GM19372 (cell line): ENCODE measurements around the gene DBP.

Experiments used
- ATAC-seq: cut with Tn5 transposase; IDR thresholded peaks from one replicate; pipeline ENCODE4 v1.9.1; 2021; ENCODE audit warnings: mild to moderate bottlenecking, low read depth, moderate library complexity; ENCODE audit not compliant: unreplicated experiment

DBP gene

GRCh38 chr19:48628486-48629296 lies 8.5 kb downstream of the DBP start:
- ATAC-seq, result no peak

- no peak for ATAC-seq
Measured at GRCh38 chr19:48627865-48628314, 9.3 kb downstream of the DBP start.

DNA sequence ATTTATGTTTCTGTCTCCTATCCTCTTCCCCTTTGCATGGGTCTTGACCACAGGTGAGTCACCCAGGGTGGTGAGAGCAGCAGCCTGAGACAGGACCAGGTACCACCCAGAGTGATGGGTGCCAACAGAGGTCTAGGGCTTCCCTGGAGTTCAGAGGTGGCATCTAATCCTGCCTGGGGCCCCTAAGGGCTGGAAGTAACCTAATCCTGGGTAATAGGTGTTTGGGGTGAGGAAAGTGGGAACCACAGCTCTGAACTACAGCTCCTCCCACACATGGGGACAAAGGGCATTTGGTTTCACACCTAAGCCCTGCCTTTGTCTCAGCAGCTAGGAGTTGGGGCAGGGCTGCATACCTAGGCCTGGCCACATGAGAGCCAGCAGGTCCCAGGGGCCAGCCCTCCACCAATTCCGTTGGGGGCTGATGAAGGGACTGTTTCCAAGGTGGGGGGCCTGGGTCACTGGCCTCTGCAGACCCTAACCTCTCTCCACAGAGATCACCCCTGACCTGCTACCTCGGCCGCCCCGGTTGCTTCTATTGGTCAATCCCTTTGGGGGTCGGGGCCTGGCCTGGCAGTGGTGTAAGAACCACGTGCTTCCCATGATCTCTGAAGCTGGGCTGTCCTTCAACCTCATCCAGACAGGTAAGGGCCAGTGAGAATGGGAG lies 9.8 kb downstream of the DBP start:
- no peak for ATAC-seq

GRCh38 chr19:48625891-48626327 lies 11.3 kb downstream of the DBP start:
- no peak for ATAC-seq

DNA sequence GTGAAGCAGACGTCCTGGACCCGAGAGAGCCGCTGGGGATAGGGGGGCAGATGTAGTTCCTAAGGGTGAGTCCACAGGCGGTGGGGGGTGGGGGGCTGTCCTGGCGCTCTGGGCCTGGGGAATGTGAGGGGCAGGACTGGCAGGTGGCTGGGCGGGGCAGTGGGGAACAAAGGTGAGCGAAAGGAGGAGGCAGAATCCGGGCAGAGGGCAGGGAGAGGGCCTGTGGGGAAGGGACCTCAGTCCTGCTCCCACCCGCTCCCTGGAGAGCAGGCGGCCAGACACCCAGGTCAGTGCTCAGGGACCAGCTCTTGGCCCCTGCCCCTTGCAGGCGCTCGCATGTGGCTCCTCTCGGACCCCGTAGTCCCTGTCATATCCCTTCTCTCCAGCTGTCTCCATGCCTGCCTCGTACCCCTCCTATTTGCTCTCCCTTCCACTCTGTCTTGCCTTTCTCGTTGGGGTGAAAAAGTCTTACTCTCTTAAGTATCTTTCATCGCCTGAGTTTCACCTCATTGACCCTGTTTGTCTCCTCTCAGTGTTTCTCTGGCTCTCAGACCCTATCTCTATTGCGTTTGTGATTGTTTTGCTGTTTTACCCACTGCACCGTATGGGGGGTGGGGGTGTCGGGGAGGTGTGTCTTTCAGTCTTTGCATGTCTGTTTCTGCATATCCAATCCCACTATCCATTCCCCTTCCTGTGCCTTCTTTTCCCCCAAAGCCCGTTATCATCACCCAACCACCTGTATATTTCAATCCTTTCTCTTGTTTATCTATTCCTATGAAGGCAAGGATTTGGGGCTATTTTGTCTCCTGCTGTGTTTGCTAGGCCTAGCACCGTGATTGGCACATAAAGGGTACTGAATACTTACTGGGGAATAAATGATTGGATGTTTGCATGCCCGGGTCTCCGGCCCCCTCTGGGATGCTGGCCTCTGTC lies 12.1 kb downstream of the DBP start:
- no peak for ATAC-seq

DNA sequence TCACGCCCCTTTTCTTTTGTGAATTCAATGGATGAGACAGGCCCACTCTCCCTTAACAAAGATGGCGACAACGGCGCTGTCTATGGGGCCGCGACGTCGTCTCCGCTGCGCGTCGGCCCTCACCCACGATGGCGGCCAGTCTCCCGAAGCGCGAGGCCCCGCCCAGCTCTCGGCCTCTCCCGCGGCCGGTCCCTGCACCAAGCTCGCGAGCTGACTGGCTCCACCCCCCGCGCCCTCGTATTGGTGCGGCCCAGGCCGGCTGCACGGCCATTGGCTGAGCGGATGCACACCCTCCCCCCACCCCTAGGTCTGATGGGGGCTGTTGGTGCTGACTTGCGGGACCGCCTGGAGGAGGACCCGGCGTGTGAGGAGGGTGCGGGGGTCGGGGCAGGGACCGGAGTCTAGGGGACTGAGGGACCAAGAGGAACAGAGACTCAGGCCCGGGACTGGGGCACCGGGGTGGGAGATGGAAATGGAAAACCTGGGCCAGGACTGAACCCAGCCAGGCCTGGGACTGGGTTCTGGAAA lies 13.0 kb downstream of the DBP start:
- ATAC-seq, result peak; percentile 55

GRCh38 chr19:48623556-48624066 lies 13.6 kb downstream of the DBP start:
- no peak for ATAC-seq

DNA sequence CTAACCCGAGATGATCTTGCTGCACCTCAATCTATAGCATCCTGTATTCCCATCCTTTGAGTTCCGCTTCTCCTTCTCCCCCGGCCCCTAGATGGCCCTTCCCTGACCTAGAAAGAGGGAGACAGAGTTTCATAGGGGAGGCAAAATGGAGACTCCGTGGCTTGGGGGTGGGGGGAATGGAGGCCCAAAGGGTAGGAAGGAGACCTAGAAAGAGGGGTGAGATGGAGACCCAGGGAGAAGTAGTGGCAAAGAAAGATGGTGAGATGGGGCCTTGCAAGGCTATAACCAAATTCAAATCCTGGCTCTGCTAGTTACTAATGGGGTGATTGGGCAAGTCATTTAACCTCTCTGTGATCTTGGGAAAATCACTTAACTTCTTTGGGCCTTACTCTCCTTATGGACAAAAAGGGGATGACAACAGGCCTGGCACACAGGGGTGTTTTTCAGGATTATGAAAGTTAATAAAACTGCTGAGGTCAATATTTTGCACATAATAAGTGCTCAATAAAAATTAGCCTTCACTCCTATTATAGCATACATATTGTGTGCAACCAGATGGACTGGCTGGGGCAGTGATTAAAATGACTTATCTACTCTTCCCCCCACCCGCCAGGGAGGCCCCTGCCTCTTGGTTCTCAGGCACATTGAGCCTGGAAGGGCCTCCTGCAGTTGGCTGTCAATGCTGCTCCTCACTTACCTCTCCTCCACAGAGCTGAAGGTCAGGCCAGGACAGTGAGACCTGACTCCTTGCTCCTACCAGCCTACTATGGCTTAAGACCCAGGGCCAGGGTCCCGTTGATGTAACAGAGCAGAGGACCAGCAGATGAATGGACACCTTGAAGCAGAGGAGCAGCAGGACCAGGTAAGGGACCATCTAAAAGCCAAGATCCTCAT lies 17.2 kb downstream of the DBP start:
- ATAC-seq, result no peak

DNA sequence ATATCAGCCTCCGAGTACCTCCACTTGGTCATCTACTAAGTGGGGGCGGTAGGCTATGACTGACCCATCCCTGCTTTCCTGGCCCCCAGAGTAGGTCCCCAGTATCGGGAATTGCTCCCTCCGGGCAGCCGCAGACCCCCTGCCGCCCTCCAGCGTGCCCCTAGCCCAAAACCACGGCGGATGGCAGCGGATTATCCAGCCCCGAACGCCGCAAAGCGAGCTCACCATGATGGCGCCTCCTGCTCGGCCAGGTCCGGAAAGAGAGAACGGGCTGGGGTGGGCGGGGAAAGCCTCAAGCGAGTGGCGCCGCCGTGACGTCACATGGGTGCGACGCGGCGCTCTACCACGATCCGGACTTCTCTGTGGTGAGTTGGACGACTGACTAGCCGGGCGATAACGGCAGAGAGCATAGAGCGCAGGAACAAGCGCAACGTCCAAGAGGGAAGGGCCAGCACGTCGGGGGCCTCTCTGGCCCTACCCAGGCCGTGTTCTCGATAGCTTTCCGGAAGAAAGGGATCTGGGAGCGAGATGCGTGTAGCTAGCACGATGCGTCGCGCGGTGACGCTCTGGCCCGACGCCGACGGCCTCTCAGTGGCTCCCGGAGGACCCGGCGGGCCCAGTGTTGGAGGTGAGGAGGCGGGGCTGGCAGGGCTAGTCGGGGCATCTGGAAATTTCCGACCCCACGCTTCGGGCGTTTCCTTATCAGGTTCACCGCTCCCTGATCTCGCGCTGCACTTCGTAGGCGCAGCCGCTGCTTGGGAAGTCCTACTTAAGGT lies 18.1 kb downstream of the DBP start, which contains the start of the genes RPL18 and SPHK2:
RPL18 (minus strand) TSS at position 263 of the 776 bp plus-strand sequence; CDS start at position 228, 35 bp downstream.
SPHK2 (plus strand) TSS at position 591 of the 776 bp plus-strand sequence. CDS start 1,009 bp downstream, outside the sequence.
- ATAC-seq, result peak; percentile 90

GRCh38 chr19:48618278-48618915 lies 18.8 kb downstream of the DBP start:
- no peak for ATAC-seq

DNA sequence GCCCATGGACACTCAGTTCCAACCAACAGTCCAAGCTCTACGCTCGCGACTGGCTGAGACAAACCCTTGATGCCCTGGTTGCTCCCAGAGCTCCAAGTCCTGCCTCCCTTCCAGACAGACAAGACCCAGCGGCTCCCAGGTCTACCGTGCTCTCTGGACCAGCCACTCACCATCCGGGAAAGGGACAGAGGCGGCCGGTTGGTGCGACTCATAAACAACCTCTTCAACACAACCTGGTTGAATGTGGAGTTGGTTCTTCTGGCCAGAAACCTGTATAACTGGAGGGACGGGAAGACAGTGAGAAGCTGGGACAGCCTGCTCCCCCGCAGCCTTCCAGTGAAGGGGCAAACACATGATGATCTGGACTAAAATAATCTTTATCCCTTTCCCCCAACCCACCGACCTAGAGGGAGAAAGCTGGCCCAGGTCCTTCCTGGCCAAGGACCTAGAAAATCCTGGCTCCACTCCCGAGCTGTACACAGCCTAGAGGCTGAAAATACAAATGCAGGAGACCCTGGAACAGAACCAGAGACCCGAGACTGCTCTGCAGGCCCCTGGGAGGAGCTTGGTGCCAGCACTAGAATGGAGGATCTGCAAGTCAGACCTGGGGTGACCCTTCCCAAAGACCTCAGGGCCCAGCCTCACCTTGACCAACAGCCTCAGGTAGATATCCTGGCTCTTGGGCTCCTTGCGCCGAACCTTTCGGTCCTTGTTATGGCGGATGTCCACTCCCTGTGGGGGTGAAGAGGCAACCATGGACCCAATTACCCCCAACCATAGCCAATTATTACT lies 19.8 kb downstream of the DBP start:
- no peak for ATAC-seq

- ATAC-seq, result no peak
Measured at GRCh38 chr19:48616491-48617056, 20.6 kb downstream of the DBP start.

DNA sequence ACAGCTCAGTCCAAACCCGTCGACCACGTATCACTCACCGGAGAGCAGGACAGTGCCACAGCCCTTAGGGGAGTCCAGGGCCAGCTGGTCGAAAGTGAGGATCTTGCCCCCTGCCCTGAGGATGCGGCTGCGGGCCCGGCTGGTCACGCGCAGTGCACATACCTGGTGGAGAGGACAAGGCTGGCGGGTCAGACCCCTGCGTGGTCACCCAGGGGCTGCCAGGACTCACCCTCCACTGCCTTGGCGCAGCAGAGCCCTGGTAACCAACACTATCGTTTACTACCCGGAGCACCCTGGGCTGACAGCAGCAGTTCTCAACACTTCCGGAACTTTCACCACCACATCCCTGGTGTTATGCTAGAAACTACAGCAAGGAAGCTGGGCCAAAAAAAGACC lies 21.1 kb downstream of the DBP start:
- ATAC-seq, result no peak

DNA sequence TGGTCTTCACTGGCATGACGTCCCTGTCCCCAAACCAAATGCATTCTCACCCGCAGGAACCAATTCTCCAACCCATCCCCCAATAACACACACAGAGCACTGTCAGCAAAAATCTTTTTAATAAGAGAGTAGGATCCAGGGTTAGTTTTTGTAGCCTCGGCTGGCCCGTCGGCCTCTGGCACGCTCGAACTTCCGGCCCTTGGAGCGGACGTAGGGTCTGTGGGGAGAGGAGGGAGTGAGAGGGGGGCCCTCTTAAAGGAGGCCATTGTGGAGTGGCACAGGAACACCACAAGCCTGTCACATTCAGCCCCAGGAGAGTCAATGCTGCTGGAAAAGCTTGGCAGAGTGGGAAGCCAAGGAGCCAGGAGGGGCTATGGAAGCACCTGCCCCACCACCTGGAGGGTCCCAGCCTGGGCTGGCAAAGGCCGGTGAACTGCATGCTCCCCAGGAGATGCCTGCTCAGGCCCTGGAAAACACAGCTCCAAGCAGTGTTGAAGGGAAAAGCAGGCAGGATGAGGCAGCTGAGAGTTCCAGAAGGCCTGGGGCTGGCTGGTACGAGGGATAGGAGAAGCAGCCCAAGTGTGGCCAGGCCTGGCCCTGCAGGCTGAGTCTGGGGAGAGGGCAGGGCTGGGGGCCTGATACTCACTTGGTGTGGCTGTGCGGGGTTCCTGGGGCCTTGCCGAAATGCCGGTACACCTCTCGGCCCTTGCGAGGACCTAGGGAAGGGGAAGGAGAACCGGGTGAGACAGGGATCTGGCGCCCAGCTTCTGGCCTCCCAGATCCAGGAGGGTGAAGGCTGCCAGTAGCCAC lies 21.7 kb downstream of the DBP start:
- no peak for ATAC-seq

DNA sequence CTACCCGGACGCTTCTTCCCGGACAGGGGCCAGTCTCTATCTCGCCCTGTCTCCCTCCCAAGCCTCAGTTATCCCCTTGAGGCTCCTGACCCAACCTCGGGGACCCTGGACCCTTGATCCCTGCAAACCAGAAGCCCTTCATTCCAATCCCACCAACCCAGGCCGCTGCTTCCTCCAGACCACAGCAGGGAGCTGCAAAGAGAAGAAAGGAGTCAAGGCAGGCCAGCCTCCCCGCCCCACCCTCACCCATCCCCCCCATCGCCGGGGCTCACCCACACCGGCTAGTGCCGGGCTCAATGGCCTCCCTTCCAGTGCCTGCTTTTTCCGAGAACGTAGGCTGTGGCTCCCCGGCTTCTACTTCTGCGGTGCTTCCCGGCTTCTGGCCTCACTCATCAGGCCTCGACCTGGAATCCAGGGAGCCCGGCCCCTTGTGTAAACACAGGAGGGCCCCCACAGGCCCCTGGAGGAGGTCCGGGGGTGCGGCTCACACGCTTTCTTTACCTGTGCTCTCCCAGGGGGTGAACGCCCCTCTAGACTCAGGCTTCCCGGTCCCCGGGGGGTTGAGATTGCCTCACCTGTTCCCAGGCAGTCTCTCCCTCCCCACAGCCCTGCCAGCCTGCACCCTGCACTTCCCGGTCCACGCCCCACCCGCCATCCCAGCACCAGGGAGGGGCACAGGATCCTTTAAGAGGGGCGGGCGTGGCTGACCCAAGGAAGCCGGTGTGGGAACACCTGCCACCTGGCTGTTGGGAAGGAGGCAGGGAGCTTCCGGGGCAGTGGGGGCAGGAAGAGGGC lies 22.5 kb downstream of the DBP start, which contains the start of gene FAM83E:
FAM83E (minus strand) TSS at position 641 of the 795 bp plus-strand sequence. CDS start 1,704 bp downstream, outside the sequence.
- no peak for ATAC-seq
